ENCODE data around the gene TENM4.

TENM4 gene

GRCh38 chr11:79087238-79087960, 353.4 kb downstream of the TENM4 start:
- Histone ChIP-seq H3K9ac (ENCODE audit: low read length) (no peak overlapping the region), H3K4me1 (ENCODE audit: control insufficient read depth, insufficient read depth, low read length) (no peaks in the 10 kb centered on the region), H3K36me3 (ENCODE audit: control insufficient read depth, insufficient read depth, low read length) (no peaks in the 10 kb centered on the region), H3K4me3 (ENCODE audit: low read length) (no peak overlapping the region), H3K9me3 (ENCODE audit: control insufficient read depth, low read length) (no peaks in the 10 kb centered on the region), H3K27me3 (ENCODE audit: control insufficient read depth, insufficient read depth, low read length) (no peaks in the 10 kb centered on the region)

DNA sequence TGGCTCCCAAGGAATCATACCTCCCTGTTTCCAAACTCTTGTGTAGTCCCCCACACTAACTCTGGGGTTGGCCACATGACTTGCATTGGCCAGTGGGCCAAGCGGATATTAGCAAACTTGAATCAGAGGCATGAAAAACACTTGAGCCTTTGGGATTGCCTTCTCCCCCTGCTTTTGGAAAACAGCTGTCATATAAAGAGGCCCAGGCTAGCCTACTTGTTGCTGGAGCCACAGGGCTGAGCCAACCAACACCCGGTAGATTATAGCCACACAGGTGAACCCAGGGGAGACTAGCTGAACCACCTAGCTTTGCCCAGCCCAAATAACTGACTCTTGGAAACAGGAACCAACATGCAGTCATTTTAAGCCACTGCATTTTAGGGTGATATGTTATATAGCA, 354.8 kb downstream of the TENM4 start:
- H3K4me3 ChIP-seq (ENCODE audit: low read length), result no peak overlapping the region
- H3K4me1 ChIP-seq (ENCODE audit: control insufficient read depth, insufficient read depth, low read length), result no peaks in the 10 kb centered on the region
- no peaks in the 10 kb centered on the region for H3K27me3 ChIP-seq (ENCODE audit: control insufficient read depth, insufficient read depth, low read length)
- H3K9me3 ChIP-seq (ENCODE audit: control insufficient read depth, low read length), result no peaks in the 10 kb centered on the region
- no peak overlapping the region for H3K9ac ChIP-seq (ENCODE audit: low read length)
- no peaks in the 10 kb centered on the region for H3K36me3 ChIP-seq (ENCODE audit: control insufficient read depth, insufficient read depth, low read length)

DNA sequence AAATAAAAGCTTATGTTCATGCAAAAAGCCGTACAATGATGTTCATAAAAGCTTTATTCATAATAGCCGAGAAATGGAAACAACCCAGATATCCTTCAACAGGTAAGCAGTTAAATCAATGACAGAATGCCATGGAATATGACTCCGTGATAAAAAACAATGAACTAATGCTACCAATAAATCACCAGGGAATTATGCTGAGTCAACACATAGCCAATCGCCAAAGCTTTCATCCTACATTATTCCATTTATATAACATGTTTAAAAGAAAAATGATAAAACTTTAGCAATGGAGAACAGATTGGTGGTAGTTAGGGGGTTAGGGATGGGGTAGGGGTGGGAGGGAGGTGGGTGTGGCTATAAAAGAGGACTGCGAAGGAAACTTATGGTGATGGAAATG, 356.4 kb downstream of the TENM4 start:
- Histone ChIP-seq H3K4me1 (ENCODE audit: control insufficient read depth, insufficient read depth, low read length) (no peaks in the 10 kb centered on the region), H3K9me3 (ENCODE audit: control insufficient read depth, low read length) (no peaks in the 10 kb centered on the region)

GRCh38 chr11:79083352-79083751, 357.5 kb downstream of the TENM4 start:
- Histone ChIP-seq H3K27me3 (ENCODE audit: control insufficient read depth, insufficient read depth, low read length) (no peaks in the 10 kb centered on the region), H3K4me3 (ENCODE audit: low read length) (no peak overlapping the region), H3K36me3 (ENCODE audit: control insufficient read depth, insufficient read depth, low read length) (no peaks in the 10 kb centered on the region), H3K9ac (ENCODE audit: low read length) (no peak overlapping the region), H3K4me1 (ENCODE audit: control insufficient read depth, insufficient read depth, low read length) (no peaks in the 10 kb centered on the region), H3K9me3 (ENCODE audit: control insufficient read depth, low read length) (no peaks in the 10 kb centered on the region)

More for the DNA sequence above, 356.4 kb downstream of the TENM4 start:
- Histone ChIP-seq H3K9ac (ENCODE audit: low read length) (no peak overlapping the region), H3K36me3 (ENCODE audit: control insufficient read depth, insufficient read depth, low read length) (no peaks in the 10 kb centered on the region), H3K27me3 (ENCODE audit: control insufficient read depth, insufficient read depth, low read length) (no peaks in the 10 kb centered on the region), H3K4me3 (ENCODE audit: low read length) (no peak overlapping the region)

- Histone ChIP-seq H3K36me3 (ENCODE audit: control insufficient read depth, insufficient read depth, low read length) (no peaks in the 10 kb centered on the region), H3K27me3 (ENCODE audit: control insufficient read depth, insufficient read depth, low read length) (no peaks in the 10 kb centered on the region), H3K9ac (ENCODE audit: low read length) (no peak overlapping the region), H3K4me1 (ENCODE audit: control insufficient read depth, insufficient read depth, low read length) (no peaks in the 10 kb centered on the region), H3K4me3 (ENCODE audit: low read length) (no peak overlapping the region), H3K9me3 (ENCODE audit: control insufficient read depth, low read length) (no peaks in the 10 kb centered on the region)
Measured at GRCh38 chr11:79082907-79083306, 357.9 kb downstream of the TENM4 start.

DNA sequence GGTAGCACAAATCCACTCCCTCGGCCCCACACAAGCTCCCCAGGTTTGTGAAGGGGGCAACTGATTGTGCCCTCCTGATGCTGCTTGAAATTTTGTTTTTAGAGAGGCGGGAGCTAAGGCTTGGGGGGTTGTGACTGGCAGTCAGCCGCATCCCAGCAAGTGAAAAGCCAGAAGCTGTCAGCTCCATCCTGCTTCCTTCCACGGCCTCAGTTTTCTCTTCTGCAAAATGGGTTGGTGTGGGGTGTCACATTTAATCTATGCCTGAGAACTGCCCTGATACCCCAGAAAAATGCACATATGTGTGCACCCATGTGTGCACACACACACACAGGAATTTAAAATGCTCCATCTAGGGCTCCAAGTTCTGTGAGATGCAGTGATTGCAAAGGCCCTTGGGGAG, 358.6 kb downstream of the TENM4 start:
- Histone ChIP-seq H3K9me3 (ENCODE audit: control insufficient read depth, low read length) (no peaks in the 10 kb centered on the region), H3K4me1 (ENCODE audit: control insufficient read depth, insufficient read depth, low read length) (no peaks in the 10 kb centered on the region), H3K9ac (ENCODE audit: low read length) (no peak overlapping the region), H3K27me3 (ENCODE audit: control insufficient read depth, insufficient read depth, low read length) (no peaks in the 10 kb centered on the region), H3K4me3 (ENCODE audit: low read length) (no peak overlapping the region), H3K36me3 (ENCODE audit: control insufficient read depth, insufficient read depth, low read length) (no peaks in the 10 kb centered on the region)

- H3K27me3 ChIP-seq (ENCODE audit: control insufficient read depth, insufficient read depth, low read length), result no peaks in the 10 kb centered on the region
- H3K36me3 ChIP-seq (ENCODE audit: control insufficient read depth, insufficient read depth, low read length), result no peaks in the 10 kb centered on the region
- H3K9ac ChIP-seq (ENCODE audit: low read length), result no peak overlapping the region
- H3K4me1 ChIP-seq (ENCODE audit: control insufficient read depth, insufficient read depth, low read length), result no peaks in the 10 kb centered on the region
- no peak overlapping the region for H3K4me3 ChIP-seq (ENCODE audit: low read length)
- H3K9me3 ChIP-seq (ENCODE audit: control insufficient read depth, low read length), result no peaks in the 10 kb centered on the region
Measured at GRCh38 chr11:79081471-79082031, 359.3 kb downstream of the TENM4 start.

DNA sequence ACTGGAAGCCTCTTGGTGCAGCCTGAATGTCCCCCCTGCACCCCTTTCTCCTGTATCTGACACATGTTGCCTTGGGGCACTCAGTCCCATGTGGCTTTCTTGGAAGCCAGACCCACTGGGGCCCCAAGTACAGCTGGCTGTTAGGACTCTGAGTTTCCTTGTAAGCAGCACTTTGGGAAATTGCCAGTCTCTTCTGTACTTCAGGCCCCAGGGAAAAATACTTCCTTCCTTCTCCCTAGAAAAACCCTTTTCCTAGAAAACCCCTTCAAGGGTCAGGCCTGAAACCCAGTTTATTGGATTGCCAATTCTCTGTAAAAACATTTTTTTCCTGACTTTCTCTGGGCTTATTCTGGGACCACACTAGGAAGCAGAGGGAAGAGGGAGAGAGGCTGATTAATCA, 360.3 kb downstream of the TENM4 start:
- Histone ChIP-seq H3K9ac (ENCODE audit: low read length) (no peak overlapping the region), H3K9me3 (ENCODE audit: control insufficient read depth, low read length) (no peaks in the 10 kb centered on the region)

GRCh38 chr11:79078999-79079398, 361.8 kb downstream of the TENM4 start:
- Histone ChIP-seq H3K4me3 (ENCODE audit: low read length) (no peak overlapping the region), H3K4me1 (ENCODE audit: control insufficient read depth, insufficient read depth, low read length) (no peaks in the 10 kb centered on the region), H3K36me3 (ENCODE audit: control insufficient read depth, insufficient read depth, low read length) (no peaks in the 10 kb centered on the region), H3K27me3 (ENCODE audit: control insufficient read depth, insufficient read depth, low read length) (no peaks in the 10 kb centered on the region), H3K9ac (ENCODE audit: low read length) (no peak overlapping the region), H3K9me3 (ENCODE audit: control insufficient read depth, low read length) (no peaks in the 10 kb centered on the region)

More for the DNA sequence above, 360.3 kb downstream of the TENM4 start:
- Histone ChIP-seq H3K4me3 (ENCODE audit: low read length) (no peak overlapping the region), H3K36me3 (ENCODE audit: control insufficient read depth, insufficient read depth, low read length) (no peaks in the 10 kb centered on the region), H3K27me3 (ENCODE audit: control insufficient read depth, insufficient read depth, low read length) (no peaks in the 10 kb centered on the region), H3K4me1 (ENCODE audit: control insufficient read depth, insufficient read depth, low read length) (no peaks in the 10 kb centered on the region)

- no peak overlapping the region for H3K4me3 ChIP-seq (ENCODE audit: low read length)
- H3K9me3 ChIP-seq (ENCODE audit: control insufficient read depth, low read length), result no peaks in the 10 kb centered on the region
- no peaks in the 10 kb centered on the region for H3K36me3 ChIP-seq (ENCODE audit: control insufficient read depth, insufficient read depth, low read length)
- H3K27me3 ChIP-seq (ENCODE audit: control insufficient read depth, insufficient read depth, low read length), result no peaks in the 10 kb centered on the region
- no peaks in the 10 kb centered on the region for H3K4me1 ChIP-seq (ENCODE audit: control insufficient read depth, insufficient read depth, low read length)
- H3K9ac ChIP-seq (ENCODE audit: low read length), result no peak overlapping the region
Measured at GRCh38 chr11:79078456-79078855, 362.4 kb downstream of the TENM4 start.

DNA sequence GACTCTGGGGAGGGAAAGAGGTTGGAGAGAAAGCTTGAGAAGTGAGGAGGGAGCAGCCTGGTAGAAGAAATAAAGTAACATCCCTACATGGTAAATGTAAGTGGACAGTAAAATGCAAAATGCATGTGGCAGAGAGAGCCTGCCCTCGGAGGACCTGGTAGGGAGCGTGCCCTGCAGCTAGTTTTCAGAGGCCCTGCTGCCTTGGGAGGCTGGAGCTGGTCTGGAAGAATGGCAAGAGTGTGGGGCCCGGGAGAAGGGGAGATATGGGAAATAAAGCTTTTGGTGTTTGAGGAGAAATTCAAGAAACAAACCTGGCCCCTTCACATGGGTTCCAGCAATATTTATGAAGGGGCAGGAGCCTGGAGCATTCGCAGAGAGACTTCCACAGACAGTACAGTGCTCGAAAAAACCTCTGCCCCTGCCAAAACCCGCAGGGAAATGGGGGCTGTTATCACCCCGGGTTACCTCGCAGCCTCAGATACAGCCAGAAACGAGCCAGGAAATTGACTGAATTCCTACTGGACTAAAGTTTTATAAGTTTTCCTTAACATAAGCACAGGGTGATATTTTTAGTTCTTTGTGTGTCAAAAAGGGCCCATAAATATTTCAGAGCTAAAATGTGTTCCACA, 363.0 kb downstream of the TENM4 start:
- no peaks in the 10 kb centered on the region for H3K36me3 ChIP-seq (ENCODE audit: control insufficient read depth, insufficient read depth, low read length)
- no peak overlapping the region for H3K4me3 ChIP-seq (ENCODE audit: low read length)
- no peak overlapping the region for H3K9ac ChIP-seq (ENCODE audit: low read length)
- H3K9me3 ChIP-seq (ENCODE audit: control insufficient read depth, low read length), result no peaks in the 10 kb centered on the region
- H3K4me1 ChIP-seq (ENCODE audit: control insufficient read depth, insufficient read depth, low read length), result no peaks in the 10 kb centered on the region
- no peaks in the 10 kb centered on the region for H3K27me3 ChIP-seq (ENCODE audit: control insufficient read depth, insufficient read depth, low read length)

GRCh38 chr11:79076526-79077115, 364.2 kb downstream of the TENM4 start:
- Histone ChIP-seq H3K4me1 (ENCODE audit: control insufficient read depth, insufficient read depth, low read length) (no peaks in the 10 kb centered on the region), H3K4me3 (ENCODE audit: low read length) (no peak overlapping the region), H3K9ac (ENCODE audit: low read length) (no peak overlapping the region), H3K36me3 (ENCODE audit: control insufficient read depth, insufficient read depth, low read length) (no peaks in the 10 kb centered on the region), H3K9me3 (ENCODE audit: control insufficient read depth, low read length) (no peaks in the 10 kb centered on the region), H3K27me3 (ENCODE audit: control insufficient read depth, insufficient read depth, low read length) (no peaks in the 10 kb centered on the region)

All from mucosa of stomach (tissue), 1 donor.